Activated naive CD4-positive, alpha-beta T cell treated with Interleukin-2 at 50 U/mL for 16 hours (primary cell): ENCODE measurements around the gene DPY19L2.

ENCODE experiments used
- DNase-seq: peaks from one replicate; pipeline ENCODE4 v3.0.0-alpha.2; 2020

DPY19L2 gene

GRCh38 chr12:63525831-63526230, 142.5 kb downstream of the DPY19L2 start:
- no peak for DNase-seq

DNA sequence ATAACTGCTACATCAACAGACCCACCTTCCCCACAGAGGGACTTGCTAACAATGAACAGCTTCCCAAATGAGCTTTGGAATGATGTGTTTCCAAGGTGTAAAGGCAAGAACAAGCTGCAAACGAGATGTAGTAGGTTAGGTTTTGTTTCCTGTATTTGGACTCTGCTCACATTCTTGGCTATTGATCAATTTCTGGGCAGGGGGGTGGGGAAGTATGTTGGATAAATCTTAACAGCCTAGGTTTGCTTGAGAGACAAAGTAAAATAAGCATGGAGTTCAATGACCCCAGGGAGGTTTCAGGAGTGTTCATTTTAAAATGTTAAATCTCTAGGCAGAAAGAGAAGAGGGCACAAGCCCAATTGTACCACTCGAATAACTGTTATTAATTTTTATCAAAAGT, 146.6 kb downstream of the DPY19L2 start:
- no peak for DNase-seq
